HG03565 (cell line): ENCODE measurements around the gene KCNE1.
A peak's percentile ranks its signal among the peaks of the same experiment; 100 is the strongest.
"Not testable (repeated sequence)": the region's sequence is repeated elsewhere in the genome, so short reads cannot be mapped to it uniquely, and the experiment has no call there.

Experiments used
- ATAC-seq: cut with Tn5 transposase; IDR thresholded peaks from one replicate; pipeline ENCODE4 v1.9.1; 2021; ENCODE audit warnings: mild to moderate bottlenecking, moderate library complexity; ENCODE audit not compliant: unreplicated experiment

The KCNE1 gene

DNA sequence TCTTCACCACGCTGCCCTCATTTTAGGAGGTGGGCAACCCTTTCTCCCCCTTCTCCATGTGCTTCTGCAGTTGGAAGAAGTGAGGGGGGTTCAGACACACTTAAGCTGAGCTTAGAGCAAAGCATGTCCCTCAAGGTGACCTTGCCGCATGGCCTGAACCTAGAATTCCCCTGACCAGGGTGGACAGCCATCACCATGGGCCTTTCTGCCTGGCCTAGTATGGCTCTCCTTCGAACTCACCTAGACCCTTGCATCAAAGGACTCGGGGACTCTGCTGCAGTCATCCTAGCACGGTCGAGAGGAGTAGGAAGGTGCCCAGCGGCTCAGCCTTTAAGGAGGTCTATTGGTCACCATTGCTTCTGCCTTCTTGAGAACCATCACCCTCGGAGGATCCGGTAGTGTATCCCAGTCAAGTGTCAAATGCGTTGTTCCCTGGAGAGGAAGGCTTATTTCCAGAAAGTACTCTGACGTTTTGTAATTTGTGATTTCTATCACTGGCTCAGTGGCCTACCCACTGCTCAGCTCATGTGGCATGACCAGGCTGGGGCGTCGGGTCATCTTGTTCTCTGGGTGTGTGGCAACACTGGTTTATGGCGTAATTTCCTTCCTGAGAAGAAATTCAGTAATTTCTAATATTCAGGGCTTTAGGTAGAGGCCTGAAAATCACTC is at the start of gene KCNE1:
KCNE1 (minus strand) TSS at position 424 of the 669 bp plus-strand sequence. CDS start 62,576 bp downstream, outside the sequence.
- no peak for ATAC-seq

- no peak for ATAC-seq
Measured at GRCh38 chr21:34561806-34562205, 49.8 kb upstream of the KCNE1 start.

DNA sequence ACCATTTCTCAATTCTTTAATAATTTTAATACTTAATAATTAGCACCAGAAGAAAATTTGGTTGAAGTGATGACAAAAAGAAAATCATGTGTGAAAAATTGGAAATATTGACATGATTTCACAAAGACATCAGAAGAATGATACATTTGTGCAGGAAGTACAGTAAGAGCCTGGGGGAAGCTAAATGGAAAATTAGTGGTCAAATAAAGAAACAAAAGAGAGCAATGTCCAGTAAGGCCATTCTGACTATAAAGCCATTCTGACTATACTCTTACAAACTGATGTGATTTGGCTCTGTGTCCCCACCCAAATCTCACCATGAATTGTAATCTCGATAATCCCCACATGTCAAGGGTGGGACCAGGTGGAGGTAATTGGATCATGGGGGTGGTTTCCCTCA is 48.6 kb upstream of the KCNE1 start:
- no peak for ATAC-seq

GRCh38 chr21:34560021-34560420 is 48.0 kb upstream of the KCNE1 start:
- ATAC-seq, result no peak

- ATAC-seq, result no peak
Measured at GRCh38 chr21:34559089-34559631, 47.1 kb upstream of the KCNE1 start.

DNA sequence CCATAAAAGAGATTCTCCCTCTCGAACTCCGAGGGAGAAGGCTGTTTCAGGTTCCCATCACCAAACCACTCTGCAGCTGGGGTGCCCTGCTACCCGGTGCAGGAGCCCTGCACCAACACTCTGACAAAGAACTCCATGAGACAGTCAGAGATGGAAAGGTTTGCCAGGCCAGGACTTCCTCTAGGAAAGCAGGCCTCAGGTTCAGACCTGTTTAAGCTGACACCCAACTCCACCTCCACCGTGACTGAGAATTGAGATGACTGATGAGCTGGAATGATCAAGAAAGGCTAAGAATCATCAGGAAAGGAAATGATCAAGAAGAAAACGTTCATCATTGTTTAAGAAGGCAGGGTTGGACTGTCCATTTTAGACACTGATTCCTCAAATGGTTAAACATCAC is 46.2 kb upstream of the KCNE1 start:
- no peak for ATAC-seq

DNA sequence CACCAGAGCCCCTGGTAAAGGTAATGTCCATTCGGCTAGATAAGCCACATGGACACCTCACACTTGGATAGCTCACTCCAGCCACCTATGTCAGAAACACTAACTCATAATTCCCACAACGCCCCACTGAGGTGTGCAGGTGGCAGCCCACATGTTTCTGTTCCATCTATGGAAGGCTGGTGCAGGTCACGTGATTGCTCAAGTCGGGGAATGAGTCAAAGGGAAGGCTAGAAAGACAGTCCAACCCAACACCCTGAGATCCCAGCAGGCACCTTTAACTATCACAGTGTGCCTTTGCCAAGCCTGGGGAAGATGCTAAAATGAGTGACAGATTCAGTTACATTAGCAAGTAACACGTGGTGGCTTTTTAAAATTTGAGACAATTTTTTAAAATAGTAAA is 45.3 kb upstream of the KCNE1 start:
- no peak for ATAC-seq

- not testable (repeated sequence) for ATAC-seq
Measured at GRCh38 chr21:34554670-34555069, 42.7 kb upstream of the KCNE1 start.

- no peak for ATAC-seq
Measured at GRCh38 chr21:34554227-34554626, 42.2 kb upstream of the KCNE1 start.

- ATAC-seq, result no peak
Measured at GRCh38 chr21:34553151-34553952, 41.3 kb upstream of the KCNE1 start.

DNA sequence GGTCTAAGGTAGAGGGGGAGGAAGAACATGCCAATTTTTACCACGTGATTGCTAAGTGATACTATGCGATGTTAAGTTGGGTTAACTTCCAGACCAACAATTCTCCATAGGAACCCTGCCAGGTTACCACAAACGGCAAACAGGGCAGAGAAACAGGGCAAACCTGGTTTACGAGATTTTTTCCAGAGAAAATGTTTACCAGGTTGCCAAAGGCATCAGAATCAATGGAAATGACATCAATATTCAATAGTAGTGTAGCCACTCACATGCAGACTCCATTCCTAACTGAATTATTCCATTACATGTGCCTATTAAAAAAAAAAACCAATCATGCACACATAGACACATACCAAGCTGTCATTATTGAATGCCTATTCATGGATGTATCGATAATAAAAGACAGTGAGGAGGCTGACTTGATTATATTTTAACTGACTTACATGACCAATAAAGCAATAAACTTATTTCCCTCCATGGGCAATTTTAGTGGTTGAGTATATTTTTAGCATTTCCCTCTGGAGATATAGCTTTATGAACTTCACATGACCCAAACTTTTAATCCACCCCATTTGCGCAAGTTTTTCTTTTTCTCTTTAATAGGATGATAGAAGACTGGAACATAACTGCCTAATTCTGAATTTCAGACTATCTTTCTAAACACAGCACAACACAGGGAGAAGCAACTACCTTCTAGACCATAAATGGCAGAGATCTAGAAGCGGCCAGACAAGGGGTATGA is 40.5 kb upstream of the KCNE1 start:
- no peak for ATAC-seq

DNA sequence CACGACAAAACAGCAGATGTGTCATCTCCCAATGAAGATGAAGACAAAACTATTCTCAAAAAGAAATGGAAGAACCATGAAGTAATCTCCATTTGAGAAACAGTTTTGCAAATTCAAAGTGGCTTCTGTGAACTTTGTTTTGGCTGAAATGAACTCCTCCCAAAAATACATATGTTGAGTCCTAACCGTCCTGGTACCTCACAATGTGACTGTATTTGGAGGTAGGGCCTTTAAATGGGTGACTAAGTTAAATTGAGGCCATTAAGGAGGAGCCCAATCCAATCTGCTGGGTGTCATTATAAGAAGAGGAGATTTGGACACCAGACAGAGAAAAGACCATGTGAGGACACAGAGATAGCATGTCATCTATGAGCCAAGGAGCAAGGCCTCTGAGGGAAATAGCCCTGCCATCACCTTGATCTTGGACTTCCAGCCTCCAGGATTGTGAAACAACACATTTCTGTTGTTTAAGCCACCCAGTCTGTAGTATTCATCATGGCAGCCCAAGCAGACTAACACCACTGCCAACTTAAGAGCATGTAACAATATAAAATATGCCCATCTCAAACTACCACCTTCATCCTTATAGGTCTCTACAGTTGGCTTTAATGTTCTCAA is 38.3 kb upstream of the KCNE1 start:
- no peak for ATAC-seq

DNA sequence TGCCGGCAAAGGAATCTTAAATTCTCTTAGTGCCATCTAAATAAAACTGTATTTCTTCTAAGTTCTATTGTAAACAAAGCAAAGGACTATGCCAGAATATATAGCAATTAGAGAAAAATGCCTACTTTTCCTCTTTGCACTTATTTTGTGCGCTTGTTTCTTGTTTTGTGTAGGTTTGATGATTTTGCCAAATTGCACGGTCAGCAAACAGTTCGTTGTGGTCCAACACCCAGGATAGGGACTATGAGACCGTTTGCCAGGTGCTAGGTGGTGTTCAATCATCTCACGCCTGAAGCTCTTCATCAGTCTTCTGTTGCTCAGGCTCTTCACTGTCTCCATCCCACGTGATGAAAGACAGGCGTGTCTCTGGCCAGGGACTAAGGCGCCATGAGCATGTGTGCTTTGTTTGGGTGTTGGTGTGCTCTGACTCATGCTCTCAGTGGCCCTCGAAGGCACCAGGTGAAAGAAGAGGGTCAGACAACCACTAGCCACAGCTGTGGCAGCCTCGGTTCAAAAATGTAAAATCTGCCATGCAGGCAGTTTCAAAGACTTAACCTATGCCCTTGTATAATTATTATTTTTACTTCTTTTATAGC is 36.9 kb upstream of the KCNE1 start:
- no peak for ATAC-seq

GRCh38 chr21:34546542-34546941 is 34.5 kb upstream of the KCNE1 start:
- ATAC-seq, result no peak

GRCh38 chr21:34545079-34545884 is 33.3 kb upstream of the KCNE1 start:
- ATAC-seq, result peak; percentile 70

DNA sequence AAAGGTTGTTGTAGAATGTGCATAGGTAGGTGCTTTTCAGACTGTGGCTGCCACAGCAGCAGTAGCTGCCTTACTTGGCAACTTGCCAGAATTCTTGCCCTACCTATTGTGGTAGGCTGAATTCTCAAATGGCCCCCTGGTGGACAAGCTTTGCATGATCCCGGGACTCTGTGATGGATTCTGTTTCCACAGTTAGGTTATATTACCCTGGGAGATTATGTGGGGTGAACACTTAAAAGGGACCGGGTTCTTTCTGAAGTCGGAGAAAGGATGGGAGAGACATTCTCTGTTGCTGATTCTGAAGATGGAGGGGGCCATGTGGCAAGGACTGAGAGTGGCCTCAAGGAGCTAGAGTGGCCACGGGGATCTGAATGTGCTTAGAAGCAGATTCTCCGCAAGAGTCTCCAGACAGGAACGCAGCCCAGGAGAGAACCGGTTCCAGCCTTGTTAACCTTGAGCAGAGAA is 32.1 kb upstream of the KCNE1 start:
- no peak for ATAC-seq

GRCh38 chr21:34543017-34543416 is 31.0 kb upstream of the KCNE1 start:
- ATAC-seq, result no peak

DNA sequence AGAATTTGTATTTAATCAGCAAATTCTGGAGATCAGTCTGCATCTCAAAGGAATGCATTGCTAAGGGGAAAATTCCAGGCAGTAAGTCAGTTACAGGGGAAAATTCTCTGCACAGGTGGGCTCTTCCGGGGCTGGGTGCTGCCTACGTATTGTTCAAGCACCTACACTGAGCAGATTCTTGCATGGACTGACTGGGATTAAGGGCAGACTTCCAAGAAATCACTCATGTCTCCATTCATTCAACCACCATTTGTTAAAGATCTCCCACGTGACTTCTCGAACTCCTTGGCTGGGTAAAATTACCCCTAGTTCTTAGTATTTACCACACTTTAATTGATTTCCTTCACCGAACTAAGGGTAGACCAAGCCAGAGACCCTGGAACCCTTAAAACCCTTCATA is 28.2 kb upstream of the KCNE1 start:
- no peak for ATAC-seq

GRCh38 chr21:34537838-34538237 is 25.8 kb upstream of the KCNE1 start:
- no peak for ATAC-seq

- no peak for ATAC-seq
Measured at GRCh38 chr21:34536820-34537219, 24.8 kb upstream of the KCNE1 start.
